IPS-20b (cell line): ENCODE data around the gene TPO.
"Not testable (repeated sequence)": the region's sequence is repeated elsewhere in the genome, so short reads cannot be mapped to it uniquely, and the experiment has no call there.

Source experiments
- H3K27ac ChIP-seq: one replicate; pipeline ENCODE4 v1.5.1; 2013; ENCODE audit warnings: low read length
- H3K27me3 ChIP-seq: 2 replicates; pipeline ENCODE4 v1.6.1; 2013; ENCODE audit warnings: mild to moderate bottlenecking, low read length, inconsistent platforms; ENCODE audit not compliant: insufficient read depth
- H3K36me3 ChIP-seq: 2 replicates; pipeline ENCODE4 v1.6.1; 2013; ENCODE audit warnings: low read depth, mild to moderate bottlenecking, inconsistent platforms, low read length, moderate library complexity; ENCODE audit not compliant: insufficient read depth
- H3K4me1 ChIP-seq: 2 replicates; pipeline ENCODE4 v1.6.1; 2013; ENCODE audit warnings: mild to moderate bottlenecking, control low read depth, inconsistent platforms, low read length, moderate library complexity; ENCODE audit not compliant: insufficient read depth
- H3K4me3 ChIP-seq: 2 replicates; pipeline ENCODE4 v1.5.1; 2013; ENCODE audit warnings: mild to moderate bottlenecking, low read length, inconsistent platforms
- H3K9ac ChIP-seq: 2 replicates; pipeline ENCODE4 v1.6.1; 2013; ENCODE audit warnings: low read depth, mild to moderate bottlenecking, inconsistent platforms, low read length, moderate library complexity
- H3K9me3 ChIP-seq: 2 replicates; pipeline ENCODE4 v1.6.1; 2013; ENCODE audit warnings: mild to moderate bottlenecking, low read depth, low read length, inconsistent platforms; ENCODE audit not compliant: insufficient read depth

TPO gene

DNA sequence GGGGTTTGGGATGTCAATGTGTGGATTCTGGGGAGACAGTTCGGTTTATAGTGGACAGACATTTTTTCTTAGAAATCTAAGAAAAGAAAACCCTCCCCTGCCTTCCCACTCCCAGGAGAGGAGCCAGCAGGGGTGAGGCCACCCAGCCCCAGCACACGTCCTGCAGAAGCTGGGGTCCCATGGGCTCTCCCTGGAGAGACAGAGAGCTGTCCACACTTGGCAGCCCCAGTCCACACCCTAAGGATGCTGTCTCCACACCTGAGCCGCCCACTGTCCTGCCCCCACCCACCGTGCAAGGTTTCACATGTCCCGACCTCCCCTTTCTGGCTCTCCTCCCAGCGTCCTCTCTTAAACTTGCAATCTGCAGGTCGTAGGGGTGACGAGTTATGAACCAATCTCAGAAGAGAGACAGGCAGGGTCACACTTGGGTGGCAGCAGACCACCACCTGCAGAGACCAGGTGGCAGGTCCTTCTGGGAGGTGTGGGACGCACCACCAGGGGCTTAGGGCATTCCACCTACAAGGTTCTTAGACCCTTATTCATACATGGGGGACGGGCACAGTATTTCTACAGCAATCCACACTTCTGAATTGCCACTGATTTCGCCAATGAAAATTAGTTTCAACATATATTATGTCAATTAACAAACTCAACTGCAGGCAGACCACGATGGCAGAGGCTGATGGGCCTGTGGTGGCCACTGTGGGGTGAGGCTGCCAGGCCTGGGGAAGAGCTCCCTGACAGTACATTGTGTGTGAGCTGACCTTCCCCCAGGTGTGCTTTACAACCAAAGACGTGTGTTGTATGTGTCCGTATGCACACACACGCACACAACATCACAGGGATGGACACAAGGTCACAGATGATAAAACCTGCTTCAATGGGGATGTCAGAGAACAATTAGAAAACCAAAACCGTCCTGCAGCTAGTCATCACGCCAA lies 158.5 kb downstream of the TPO start:
- Histone ChIP-seq H3K9ac (no peak overlapping the region), H3K27me3 (no peaks in the 10 kb centered on the region), H3K36me3 (no peaks in the 10 kb centered on the region), H3K4me1 (no peaks in the 10 kb centered on the region), H3K27ac (no peak overlapping the region), H3K4me3 (no peak overlapping the region), H3K9me3 (peaks cover 6% of the 10 kb centered on the region; the same call in 1 of the 2 replicates)

DNA sequence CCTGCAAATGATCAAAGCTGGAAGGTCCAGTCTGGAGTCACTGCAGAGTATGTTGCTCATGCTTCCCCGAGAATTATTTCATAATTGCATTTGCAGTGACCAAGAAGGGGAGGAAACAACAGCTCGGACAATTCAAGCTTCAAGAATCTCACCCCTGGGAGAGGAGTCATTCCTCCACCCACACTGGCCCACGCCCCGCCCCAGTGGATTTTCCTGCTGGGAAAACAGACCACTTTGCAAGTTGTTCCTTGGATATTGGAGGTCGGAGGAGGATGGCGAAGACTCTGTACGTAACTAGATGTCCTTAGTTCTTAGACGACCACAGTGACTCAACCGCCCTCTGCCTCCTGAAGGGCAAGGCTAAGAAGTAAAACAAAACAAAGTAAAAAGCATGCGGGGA lies 159.4 kb downstream of the TPO start:
- no peaks in the 10 kb centered on the region for H3K27me3 ChIP-seq
- no peak overlapping the region for H3K4me3 ChIP-seq
- H3K36me3 ChIP-seq, result no peaks in the 10 kb centered on the region
- no peaks in the 10 kb centered on the region for H3K4me1 ChIP-seq
- no peak overlapping the region for H3K9ac ChIP-seq
- peaks cover 4% of the 10 kb centered on the region; the same call in 1 of the 2 replicates for H3K9me3 ChIP-seq
- no peak overlapping the region for H3K27ac ChIP-seq

DNA sequence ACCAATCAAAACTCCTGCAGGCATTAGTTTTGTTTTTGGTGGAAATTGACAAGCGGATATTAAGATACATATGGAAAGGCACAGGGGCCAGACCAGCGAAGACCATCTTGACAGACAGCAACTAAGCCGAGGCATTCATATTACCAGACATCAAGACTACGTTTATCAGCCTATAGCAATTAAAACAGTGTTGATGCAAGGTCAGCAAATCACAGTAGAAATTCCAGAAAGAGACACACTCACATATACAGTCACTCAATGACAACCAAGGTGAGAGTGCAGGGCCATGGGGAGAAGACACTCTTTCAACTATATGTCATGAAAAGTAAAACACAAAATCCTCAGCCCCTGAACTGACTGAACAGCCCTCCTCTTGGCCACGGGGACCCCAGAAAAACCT lies 164.6 kb downstream of the TPO start:
- H3K4me1 ChIP-seq, result peaks cover 9% of the 10 kb centered on the region; the same call in 1 of the 2 replicates
- no peaks in the 10 kb centered on the region for H3K9me3 ChIP-seq
- no peaks in the 10 kb centered on the region for H3K27me3 ChIP-seq
- H3K9ac ChIP-seq, result no peak overlapping the region
- H3K36me3 ChIP-seq, result no peaks in the 10 kb centered on the region
- no peak overlapping the region for H3K27ac ChIP-seq
- no peak overlapping the region for H3K4me3 ChIP-seq

DNA sequence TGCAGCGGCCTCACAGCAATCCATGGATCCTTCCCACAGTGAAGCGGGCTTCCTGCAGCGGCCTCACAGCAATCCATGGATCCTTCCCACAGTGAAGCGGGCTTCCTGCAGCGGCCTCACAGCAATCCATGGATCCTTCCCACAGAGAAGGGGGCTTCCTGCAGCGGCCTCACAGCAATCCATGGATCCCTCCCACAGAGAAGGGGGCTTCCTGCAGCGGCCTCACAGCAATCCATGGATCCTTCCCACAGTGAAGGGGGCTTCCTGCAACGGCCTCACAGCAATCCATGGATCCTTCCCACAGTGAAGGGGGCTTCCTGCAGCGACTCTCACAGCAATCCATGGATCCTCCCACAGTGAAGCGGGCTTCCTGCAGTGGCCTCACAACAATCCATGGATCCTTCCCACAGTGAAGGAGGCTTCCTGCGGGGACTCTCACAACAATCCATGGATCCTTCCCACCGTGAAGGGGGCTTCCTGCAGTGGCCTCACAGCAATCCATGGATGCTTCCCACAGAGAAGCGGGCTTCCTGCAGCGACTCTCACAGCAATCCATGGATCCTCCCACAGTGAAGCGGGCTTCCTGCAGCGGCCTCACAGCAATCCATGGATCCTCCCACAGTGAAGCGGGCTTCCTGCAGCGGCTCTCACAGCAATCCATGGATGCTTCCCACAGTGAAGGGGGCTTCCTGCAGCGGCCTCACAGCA lies 168.1 kb downstream of the TPO start:
- H3K36me3 ChIP-seq, H3K27ac ChIP-seq, H3K9me3 ChIP-seq, H3K9ac ChIP-seq, H3K4me3 ChIP-seq, H3K27me3 ChIP-seq, H3K4me1 ChIP-seq: not testable (repeated sequence)

DNA sequence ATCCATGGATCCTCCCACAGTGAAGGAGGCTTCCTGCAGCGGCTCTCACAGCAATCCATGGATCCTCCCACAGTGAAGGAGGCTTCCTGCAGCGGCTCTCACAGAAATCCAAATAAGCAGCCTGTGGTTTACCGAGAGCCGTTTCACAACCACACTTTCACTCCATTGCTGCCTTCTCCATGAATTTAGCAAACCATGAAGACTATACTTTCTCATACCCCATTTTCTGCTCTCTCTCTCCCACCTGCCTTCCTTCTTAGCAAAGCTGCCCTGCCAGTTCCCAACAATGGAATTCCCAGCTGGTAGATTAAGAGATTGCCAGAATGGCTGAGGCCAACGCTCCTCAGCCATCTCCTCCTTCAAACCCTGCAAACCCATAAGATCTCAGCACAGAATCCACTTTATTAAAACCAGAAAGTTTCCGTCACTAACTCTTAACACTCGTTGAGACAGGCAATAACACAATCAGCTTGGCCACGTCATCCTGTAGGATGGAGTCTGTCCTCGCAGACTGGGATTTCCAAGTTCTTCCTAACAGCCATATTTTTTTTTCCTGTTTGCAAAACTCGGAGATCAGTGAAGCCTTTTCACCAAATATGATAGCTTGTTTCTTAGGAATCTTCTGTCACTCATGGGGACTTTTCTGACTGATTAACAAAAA lies 168.8 kb downstream of the TPO start:
- H3K4me3 ChIP-seq, result no peak overlapping the region
- no peaks in the 10 kb centered on the region for H3K9me3 ChIP-seq
- H3K4me1 ChIP-seq, result peaks cover 9% of the 10 kb centered on the region; the same call in 1 of the 2 replicates
- H3K9ac ChIP-seq, result no peak overlapping the region
- H3K36me3 ChIP-seq, result no peaks in the 10 kb centered on the region
- no peak overlapping the region for H3K27ac ChIP-seq
- no peaks in the 10 kb centered on the region for H3K27me3 ChIP-seq

DNA sequence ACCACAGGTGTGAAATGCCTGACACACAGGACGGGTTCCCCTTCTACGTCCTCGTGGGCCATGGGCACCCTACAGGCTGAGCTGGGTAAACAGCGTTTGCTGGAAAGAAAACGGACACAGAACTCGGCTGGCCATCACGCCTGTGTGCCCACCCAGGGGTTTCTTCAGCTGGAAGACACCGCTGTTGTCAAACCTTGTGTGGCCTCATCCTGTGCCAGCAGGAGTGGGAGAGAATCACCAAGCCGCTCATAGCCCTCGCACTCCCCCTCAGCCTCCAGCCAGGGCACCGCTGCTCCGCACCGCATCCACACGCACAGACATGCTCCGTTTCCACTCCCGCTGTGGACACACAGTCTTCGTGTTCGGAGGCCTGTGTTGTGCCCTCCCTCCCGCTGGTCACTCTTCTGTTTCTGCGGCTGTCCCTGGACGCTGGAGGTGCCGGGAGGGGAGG lies 169.7 kb downstream of the TPO start:
- H3K36me3 ChIP-seq, result no peaks in the 10 kb centered on the region
- H3K27me3 ChIP-seq, result no peaks in the 10 kb centered on the region
- peaks cover 9% of the 10 kb centered on the region; the same call in 1 of the 2 replicates for H3K4me1 ChIP-seq
- H3K9me3 ChIP-seq, result no peaks in the 10 kb centered on the region
- H3K27ac ChIP-seq, result no peak overlapping the region
- no peak overlapping the region for H3K4me3 ChIP-seq
- no peak overlapping the region; the same call in 1 of the 2 replicates for H3K9ac ChIP-seq

DNA sequence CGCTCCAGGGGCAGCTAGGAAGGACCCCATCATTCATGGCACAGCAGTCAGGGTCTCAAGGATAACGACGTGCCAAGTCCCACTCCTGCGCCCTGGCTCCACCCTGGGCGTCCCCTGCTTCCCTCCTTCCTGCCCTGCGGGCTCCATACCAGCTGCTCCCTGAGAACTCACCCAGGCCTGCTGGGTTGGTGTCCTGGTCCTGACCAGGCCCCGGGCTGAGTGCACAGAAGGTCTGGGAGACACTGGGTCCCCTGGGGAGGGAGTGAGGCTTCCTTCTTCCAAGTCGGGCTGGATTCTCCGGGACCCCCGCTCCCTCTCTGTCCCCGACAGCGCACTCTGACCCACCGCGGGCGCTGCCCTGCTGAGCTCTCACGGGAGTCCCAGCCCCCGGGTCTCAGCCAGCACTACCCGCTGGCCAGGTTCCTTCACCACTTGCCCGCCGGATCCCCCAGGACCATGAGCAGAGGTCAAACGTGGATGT lies 170.8 kb downstream of the TPO start:
- Histone ChIP-seq H3K9ac (no peak overlapping the region), H3K4me1 (peaks cover 9% of the 10 kb centered on the region; the same call in 1 of the 2 replicates), H3K36me3 (no peaks in the 10 kb centered on the region), H3K27me3 (no peaks in the 10 kb centered on the region), H3K27ac (no peak overlapping the region), H3K4me3 (no peak overlapping the region), H3K9me3 (no peaks in the 10 kb centered on the region)

DNA sequence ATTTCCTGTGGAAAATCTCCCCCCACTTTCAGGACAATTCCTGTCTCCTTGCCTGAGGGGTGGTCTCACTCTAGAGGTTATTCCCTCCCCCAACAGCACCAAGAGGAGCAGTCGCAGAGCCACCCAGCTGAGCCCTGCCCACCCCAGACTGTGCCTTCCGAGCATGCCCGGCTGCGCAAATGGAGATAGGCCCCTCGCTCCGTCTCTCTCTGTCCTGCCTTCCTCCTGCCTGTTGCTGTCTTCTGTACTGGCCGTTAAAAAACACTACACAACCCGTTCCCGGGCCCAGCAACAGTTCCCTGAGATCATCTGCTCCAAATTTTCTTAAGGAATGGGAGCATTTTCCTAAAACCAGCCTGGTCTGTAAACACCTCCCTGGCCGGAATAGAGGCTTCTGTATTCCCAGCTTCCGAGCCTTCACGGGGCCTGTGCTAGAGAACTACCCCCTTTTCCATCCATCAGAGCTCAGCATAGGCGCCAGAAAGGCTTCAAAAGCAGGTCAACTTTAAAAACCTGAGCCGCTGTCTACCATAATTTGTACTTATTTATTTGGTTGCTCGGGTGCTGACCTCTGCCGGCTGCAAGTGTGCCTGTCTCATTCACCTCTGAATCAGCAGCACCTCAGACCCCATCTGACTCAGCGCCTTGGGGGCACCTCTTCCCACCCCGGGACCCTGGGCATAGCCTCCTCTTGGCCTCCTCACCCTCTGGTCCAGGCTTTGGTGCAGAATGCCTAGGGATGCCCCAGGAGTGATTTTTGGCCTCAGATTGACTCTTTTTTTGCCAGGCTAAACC lies 171.6 kb downstream of the TPO start:
- no peak overlapping the region for H3K27ac ChIP-seq

DNA sequence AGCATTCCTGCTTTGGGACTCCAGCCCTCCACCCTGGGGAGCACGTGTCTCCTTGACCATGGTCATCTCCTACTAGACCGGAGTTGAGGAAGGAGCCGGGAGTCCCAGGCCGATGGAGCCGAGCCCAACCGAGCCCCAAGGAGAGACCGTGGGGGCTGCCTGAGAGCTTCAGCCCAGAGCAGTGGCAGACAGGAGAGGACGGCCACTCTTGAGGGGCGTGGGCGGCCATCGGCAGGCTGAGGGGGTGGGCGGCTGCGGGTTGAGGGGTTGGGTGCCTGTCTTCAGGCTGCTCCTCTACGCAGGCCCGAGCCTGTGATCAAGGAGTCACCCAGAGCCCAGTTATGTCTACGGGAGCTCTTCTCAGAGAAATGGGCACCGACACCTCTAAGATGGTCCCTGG lies 172.4 kb downstream of the TPO start:
- H3K4me3 ChIP-seq, result no peak overlapping the region
- no peaks in the 10 kb centered on the region for H3K36me3 ChIP-seq
- H3K9me3 ChIP-seq, result no peaks in the 10 kb centered on the region
- H3K9ac ChIP-seq, result no peak overlapping the region
- no peak overlapping the region for H3K27ac ChIP-seq
- H3K4me1 ChIP-seq, result peaks cover 8% of the 10 kb centered on the region; the same call in 1 of the 2 replicates
- H3K27me3 ChIP-seq, result no peaks in the 10 kb centered on the region

More for the DNA sequence above, 171.6 kb downstream of the TPO start:
- Histone ChIP-seq H3K36me3 (no peaks in the 10 kb centered on the region), H3K27me3 (no peaks in the 10 kb centered on the region), H3K4me1 (peaks cover 6% of the 10 kb centered on the region; the same call in 1 of the 2 replicates), H3K4me3 (no peak overlapping the region), H3K9ac (no peak overlapping the region), H3K9me3 (no peaks in the 10 kb centered on the region)

DNA sequence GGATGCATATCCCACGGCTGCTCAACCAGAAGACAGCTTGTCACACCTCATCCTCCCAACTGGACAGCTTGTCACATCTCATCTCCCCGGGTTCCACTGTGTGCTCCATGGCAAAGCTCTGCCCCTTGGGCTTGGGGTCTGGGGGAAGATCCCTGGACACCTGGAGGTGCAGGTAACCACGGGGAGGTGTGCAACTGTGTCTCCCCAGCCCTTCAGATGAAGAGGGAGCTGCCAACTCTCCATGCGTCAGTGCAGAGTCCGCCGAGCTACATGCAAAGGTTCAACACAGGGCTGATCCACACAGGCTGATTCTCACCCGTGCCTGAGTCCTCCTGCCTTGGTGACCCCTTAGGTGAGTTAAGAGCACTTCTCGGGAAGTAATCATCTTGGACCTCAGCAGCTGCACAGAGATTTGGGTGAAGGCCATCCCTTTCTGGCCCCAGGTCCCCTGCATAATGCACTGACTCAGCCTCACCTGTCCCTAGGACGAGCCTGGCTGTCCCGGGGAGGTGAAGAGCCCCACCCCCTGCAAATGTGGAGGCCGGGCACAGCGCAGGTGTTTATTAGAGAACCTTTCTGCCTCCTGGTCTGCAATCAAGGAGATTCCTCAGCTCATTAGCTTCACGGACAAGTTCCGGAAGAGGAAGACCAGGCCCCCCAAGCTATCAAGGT lies 173.1 kb downstream of the TPO start:
- Histone ChIP-seq H3K4me1 (peaks cover 16% of the 10 kb centered on the region; the same call in 1 of the 2 replicates), H3K27ac (no peak overlapping the region), H3K27me3 (no peaks in the 10 kb centered on the region), H3K9me3 (no peaks in the 10 kb centered on the region), H3K9ac (no peak overlapping the region), H3K36me3 (no peaks in the 10 kb centered on the region), H3K4me3 (no peak overlapping the region)
